Measurements from ENCODE around the gene TAPT1.

Gene TAPT1

DNA sequence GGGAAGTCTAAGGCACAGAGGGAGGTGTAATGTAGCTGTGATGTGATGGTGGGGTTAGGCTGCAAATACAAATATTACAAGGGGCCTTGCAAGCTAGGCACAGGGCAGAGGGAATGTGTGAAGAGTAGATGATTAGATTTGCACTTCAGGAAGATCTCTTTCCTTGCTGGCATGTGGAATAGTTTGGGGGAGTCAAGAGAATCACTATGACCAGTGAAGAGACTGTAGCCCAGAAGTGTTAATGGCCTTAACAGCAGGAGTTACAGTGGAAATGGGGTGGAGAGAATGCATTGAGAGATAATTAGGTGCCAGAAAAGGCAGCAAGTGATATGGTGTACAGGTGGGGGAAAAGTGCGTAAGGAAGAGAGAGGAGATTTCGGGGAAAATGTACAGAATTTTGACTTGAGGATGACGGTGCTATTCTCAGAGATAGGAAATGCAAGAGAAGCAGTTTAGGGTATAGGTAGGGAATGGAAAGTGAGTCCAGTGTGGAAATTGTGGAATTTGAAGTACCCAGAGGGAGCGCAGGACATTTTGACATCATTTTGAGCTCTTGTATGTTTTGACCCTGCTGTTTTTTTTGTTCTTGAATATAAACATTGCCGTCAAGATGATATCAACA is 10.2 kb upstream of the TAPT1 start:
- DNase-seq (ENCODE audit: extremely low read depth, low read depth): no peak
- H3K4me3 ChIP-seq (replicated peaks; ENCODE audit: low read depth, low read length): no peak overlapping the region
- TF ChIP-seq, protein P1, sequence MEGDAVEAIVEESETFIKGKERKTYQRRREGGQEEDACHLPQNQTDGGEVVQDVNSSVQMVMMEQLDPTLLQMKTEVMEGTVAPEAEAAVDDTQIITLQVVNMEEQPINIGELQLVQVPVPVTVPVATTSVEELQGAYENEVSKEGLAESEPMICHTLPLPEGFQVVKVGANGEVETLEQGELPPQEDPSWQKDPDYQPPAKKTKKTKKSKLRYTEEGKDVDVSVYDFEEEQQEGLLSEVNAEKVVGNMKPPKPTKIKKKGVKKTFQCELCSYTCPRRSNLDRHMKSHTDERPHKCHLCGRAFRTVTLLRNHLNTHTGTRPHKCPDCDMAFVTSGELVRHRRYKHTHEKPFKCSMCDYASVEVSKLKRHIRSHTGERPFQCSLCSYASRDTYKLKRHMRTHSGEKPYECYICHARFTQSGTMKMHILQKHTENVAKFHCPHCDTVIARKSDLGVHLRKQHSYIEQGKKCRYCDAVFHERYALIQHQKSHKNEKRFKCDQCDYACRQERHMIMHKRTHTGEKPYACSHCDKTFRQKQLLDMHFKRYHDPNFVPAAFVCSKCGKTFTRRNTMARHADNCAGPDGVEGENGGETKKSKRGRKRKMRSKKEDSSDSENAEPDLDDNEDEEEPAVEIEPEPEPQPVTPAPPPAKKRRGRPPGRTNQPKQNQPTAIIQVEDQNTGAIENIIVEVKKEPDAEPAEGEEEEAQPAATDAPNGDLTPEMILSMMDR (IDR thresholded peaks at IDR 0.05; ENCODE audit: low read depth, low read length, missing control alignments): no peak

DNA sequence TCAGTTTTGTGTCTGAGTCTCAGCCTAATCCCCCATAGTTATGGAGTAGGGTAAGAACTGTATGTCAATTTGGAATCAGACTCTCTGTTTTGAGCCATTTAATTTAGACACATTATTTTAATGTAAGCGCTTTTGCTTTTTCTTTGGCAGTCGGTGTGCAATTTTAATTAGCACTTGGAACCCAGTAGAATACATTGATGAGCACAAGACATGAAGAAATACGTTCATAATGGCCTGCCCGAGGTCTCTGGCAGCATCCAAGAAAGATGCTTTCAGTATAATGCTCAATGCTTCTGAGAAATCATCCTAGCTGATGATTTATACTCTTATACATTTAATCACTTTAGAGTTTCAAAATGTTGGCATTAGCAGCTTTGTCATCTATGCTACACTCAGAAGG is 8.9 kb upstream of the TAPT1 start:
- no peak overlapping the region for H3K4me3 ChIP-seq (replicated peaks; ENCODE audit: low read depth, low read length)
- DNase-seq (ENCODE audit: extremely low read depth, low read depth): no peak
- TF ChIP-seq, protein P1 (IDR thresholded peaks at IDR 0.05; ENCODE audit: low read depth, low read length, missing control alignments): no peak

DNA sequence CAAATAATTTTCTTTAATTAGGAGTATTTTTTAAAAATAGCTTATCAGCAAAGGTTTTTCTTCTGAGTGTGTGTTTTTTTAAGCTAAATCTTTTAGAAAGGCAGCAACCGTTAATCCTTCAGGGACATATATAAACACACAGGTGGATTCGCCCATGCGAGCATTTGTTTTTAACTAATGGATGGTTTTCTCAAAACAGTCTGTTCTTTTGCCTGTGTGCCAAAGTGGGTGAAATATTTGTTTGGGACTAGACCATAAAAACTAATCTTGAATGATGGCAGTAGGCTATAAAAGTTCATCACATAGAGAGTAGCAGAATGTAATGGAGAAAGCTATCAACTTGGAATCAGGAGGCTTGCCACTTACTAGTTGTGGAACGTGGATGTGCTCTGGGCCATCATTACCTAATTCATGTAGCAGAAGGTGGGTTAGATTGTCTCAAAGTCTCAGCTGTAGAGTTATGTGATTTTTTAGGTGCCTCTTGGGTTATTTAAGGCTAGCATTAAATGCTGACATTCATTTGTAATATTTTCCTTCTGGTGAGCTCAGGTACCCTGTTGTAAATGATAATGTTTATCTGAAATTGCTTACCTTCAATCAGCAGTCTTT is 7.4 kb upstream of the TAPT1 start:
- no peak for DNase-seq (ENCODE audit: extremely low read depth, low read depth)
- H3K4me3 ChIP-seq (replicated peaks; ENCODE audit: low read depth, low read length): no peak overlapping the region

DNA sequence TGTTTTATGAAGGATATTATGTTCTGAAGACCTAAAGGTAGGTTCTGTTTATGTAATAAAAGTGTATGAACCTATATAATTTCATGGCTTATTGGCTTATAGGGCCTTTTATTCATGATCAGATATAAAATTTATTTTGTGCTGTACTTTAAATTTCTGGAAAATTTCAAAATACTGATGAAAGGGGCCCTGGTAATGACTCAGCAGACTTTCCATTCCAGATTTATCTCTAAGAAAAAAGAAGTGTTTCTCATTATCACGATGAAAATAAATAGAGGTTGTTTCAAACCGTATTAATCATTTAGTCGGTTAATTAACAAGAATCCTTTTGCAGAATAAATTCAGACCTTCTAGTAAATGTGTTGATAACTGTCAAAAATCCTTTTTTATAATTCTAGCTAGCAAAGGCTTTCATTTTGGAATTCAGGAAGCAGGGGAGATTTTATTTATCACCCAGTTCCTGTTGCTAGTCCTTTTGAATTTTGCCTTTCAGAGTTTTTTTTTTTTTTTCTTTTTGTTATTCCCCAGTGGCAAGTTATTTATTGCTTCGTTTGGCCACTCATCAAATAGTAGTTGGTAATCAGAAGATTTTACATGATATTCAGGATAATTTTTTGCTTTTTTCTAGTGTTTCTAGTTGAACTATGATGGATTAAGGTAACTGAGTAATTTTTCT is 5.4 kb upstream of the TAPT1 start:
- no peak for DNase-seq (ENCODE audit: extremely low read depth, low read depth)
- TF ChIP-seq, protein P1 (IDR thresholded peaks at IDR 0.05; ENCODE audit: low read depth, low read length, missing control alignments): no peak
- H3K4me3 ChIP-seq (replicated peaks; ENCODE audit: low read depth, low read length): no peak overlapping the region

More for the DNA sequence above, 7.4 kb upstream of the TAPT1 start:
- TF ChIP-seq, protein P1 (IDR thresholded peaks at IDR 0.05; ENCODE audit: low read depth, low read length, missing control alignments): no peak

DNA sequence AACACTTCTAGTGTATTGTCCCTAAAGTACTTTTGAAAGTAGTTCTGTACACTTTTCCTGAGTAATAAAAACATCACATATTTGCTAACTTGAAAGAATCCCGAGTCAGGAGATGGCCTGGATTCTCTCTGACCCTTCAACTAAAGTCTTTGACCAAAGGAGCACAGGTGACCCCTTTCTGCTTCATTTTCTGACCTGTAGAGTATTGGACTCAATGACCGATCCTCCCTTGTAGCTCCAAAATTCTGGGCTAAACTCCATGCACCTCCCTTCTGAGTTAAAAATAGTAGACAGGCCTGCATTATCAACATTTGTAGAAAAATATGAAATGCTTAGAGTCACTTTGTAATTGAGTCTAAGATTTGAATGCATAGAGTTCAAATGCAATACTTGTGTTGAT is 4.0 kb upstream of the TAPT1 start:
- no peak overlapping the region for H3K4me3 ChIP-seq (replicated peaks; ENCODE audit: low read depth, low read length)
- TF ChIP-seq, protein P1 (IDR thresholded peaks at IDR 0.05; ENCODE audit: low read depth, low read length, missing control alignments): no peak
- no peak for DNase-seq (ENCODE audit: extremely low read depth, low read depth)

DNA sequence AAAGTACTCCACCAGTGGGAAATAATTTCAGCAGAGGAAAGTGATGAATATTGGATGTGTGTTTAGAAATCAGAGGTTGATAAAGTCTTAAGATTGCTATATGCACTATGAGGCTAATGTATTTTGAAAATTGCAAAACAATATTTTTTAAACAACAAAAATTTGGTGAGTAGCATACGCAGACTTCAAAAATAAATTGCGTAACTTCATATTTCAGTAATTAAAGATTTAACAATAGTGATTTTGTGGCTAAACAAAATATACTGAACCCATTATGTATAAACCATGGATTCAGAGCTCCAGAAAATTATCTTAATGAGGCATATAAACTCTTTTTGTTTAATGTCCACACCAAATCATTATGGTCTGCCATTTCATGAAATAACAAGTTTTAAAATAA is 3.3 kb upstream of the TAPT1 start:
- no peak for DNase-seq (ENCODE audit: extremely low read depth, low read depth)
- H3K4me3 ChIP-seq (replicated peaks; ENCODE audit: low read depth, low read length): no peak overlapping the region
- TF ChIP-seq, protein P1 (IDR thresholded peaks at IDR 0.05; ENCODE audit: low read depth, low read length, missing control alignments): no peak

Measured in HFF-Myc (cell line).